H9 (cell line): Measurements from ENCODE around the gene CXorf58. TPM values are rescaled to one million over a fixed set of nuclear protein-coding genes. Genes with fewer than 3 reads are reported as not detected.

Experiments used
- DNase-seq: peaks from one replicate; pipeline ENCODE4 v3.0.0-alpha.2; 2017
- H2AFZ ChIP-seq: one replicate; pipeline ENCODE4 v1.6.1; 2013; ENCODE audit warnings: mild to moderate bottlenecking, low read length, control low read depth, moderate library complexity
- H2AK5ac ChIP-seq: 2 replicates; pipeline ENCODE4 v1.6.1; 2013; ENCODE audit warnings: low read length, control low read depth, mixed read lengths; ENCODE audit not compliant: insufficient read length
- H2BK120ac ChIP-seq: one replicate; pipeline ENCODE4 v1.6.1; 2013; ENCODE audit warnings: low read depth, mild to moderate bottlenecking, low read length, control low read depth, inconsistent platforms; ENCODE audit not compliant: poor library complexity, severe bottlenecking
- H2BK12ac ChIP-seq: 2 replicates; pipeline ENCODE4 v1.6.1; 2013; ENCODE audit warnings: low read length, control low read depth, mixed read lengths, low read depth; ENCODE audit not compliant: insufficient read length
- H2BK15ac ChIP-seq: 2 replicates; pipeline ENCODE4 v1.6.1; 2013; ENCODE audit warnings: low read depth, low read length, control low read depth
- H2BK20ac ChIP-seq: one replicate; pipeline ENCODE4 v1.6.1; 2013; ENCODE audit warnings: low read depth, mild to moderate bottlenecking, low read length, control low read depth, inconsistent platforms; ENCODE audit not compliant: poor library complexity, severe bottlenecking
- H2BK5ac ChIP-seq: 2 replicates; pipeline ENCODE4 v1.6.1; 2013; ENCODE audit warnings: low read length, control low read depth, mixed read lengths; ENCODE audit not compliant: insufficient read length
- H3K14ac ChIP-seq: 2 replicates; pipeline ENCODE4 v1.6.1; 2013; ENCODE audit warnings: low read length, control low read depth; ENCODE audit not compliant: insufficient read depth
- H3K18ac ChIP-seq: 2 replicates; pipeline ENCODE4 v1.6.1; 2013; ENCODE audit warnings: low read depth, mild to moderate bottlenecking, mixed read lengths, low read length, control low read depth; ENCODE audit not compliant: insufficient read length
- H3K23ac ChIP-seq: 2 replicates; pipeline ENCODE4 v1.6.1; 2013; ENCODE audit warnings: low read length, control low read depth, mixed read lengths, low read depth; ENCODE audit not compliant: insufficient read length
- H3K23me2 ChIP-seq: 2 replicates; pipeline ENCODE4 v1.6.1; 2013; ENCODE audit warnings: low read depth, mild to moderate bottlenecking, mixed read lengths, low read length, control low read depth; ENCODE audit not compliant: insufficient read length, poor library complexity, severe bottlenecking
- H3K27ac ChIP-seq: 2 replicates; pipeline ENCODE4 v1.5.1; 2013; ENCODE audit warnings: low read length, control low read depth, mixed read lengths, low read depth; ENCODE audit not compliant: insufficient read length
- H3K27me3 ChIP-seq: 2 replicates; pipeline ENCODE4 v1.6.1; 2013; ENCODE audit warnings: low read length, control low read depth, inconsistent platforms; ENCODE audit not compliant: insufficient read depth
- H3K4ac ChIP-seq: 2 replicates; pipeline ENCODE4 v1.6.1; 2013; ENCODE audit warnings: low read depth, mild to moderate bottlenecking, control low read depth, inconsistent platforms, low read length, moderate library complexity
- H3K4me1 ChIP-seq: 2 replicates; pipeline ENCODE4 v1.6.1; 2013; ENCODE audit warnings: low read length, control low read depth, inconsistent platforms; ENCODE audit not compliant: insufficient read depth
- H3K4me2 ChIP-seq: 2 replicates; pipeline ENCODE4 v1.6.1; 2013; ENCODE audit warnings: low read length, control low read depth, mixed read lengths; ENCODE audit not compliant: insufficient read length, insufficient read depth
- H3K56ac ChIP-seq: 2 replicates; pipeline ENCODE4 v1.6.1; 2013; ENCODE audit warnings: low read depth, mild to moderate bottlenecking, mixed read lengths, low read length, control low read depth; ENCODE audit not compliant: insufficient read length
- H3K79me1 ChIP-seq: 2 replicates; pipeline ENCODE4 v1.6.1; 2013; ENCODE audit warnings: low read depth, mild to moderate bottlenecking, moderate library complexity, low read length, control low read depth, inconsistent platforms; ENCODE audit not compliant: insufficient read depth, poor library complexity, severe bottlenecking
- H3K79me2 ChIP-seq: 2 replicates; pipeline ENCODE4 v1.6.1; 2013; ENCODE audit warnings: low read length, control low read depth, inconsistent platforms; ENCODE audit not compliant: insufficient read depth
- H3K9ac ChIP-seq: 2 replicates; pipeline ENCODE4 v1.6.1; 2013; ENCODE audit warnings: low read length, control low read depth, mixed read lengths; ENCODE audit not compliant: insufficient read length; ENCODE audit errors: extremely low read depth
- H3K9me3 ChIP-seq: one replicate; pipeline ENCODE4 v1.6.1; 2013; ENCODE audit warnings: low read depth, low read length, inconsistent platforms; ENCODE audit not compliant: control insufficient read depth
- H3T11ph ChIP-seq: one replicate; pipeline ENCODE4 v1.6.1; 2013; ENCODE audit warnings: mild to moderate bottlenecking, low read length, control low read depth, inconsistent platforms
- H4K20me1 ChIP-seq: one replicate; pipeline ENCODE4 v1.6.1; 2013; ENCODE audit not compliant: control insufficient read depth, insufficient read length, insufficient read depth
- H4K5ac ChIP-seq: 2 replicates; pipeline ENCODE4 v1.6.1; 2013; ENCODE audit warnings: low read depth, mild to moderate bottlenecking, mixed read lengths, low read length, control low read depth; ENCODE audit not compliant: insufficient read length
- H4K8ac ChIP-seq: replicated peaks from 2 replicates; pipeline ENCODE4 v1.6.1; 2013; ENCODE audit warnings: low read length, control low read depth, mixed read lengths, low read depth; ENCODE audit not compliant: insufficient read length
- H4K91ac ChIP-seq: 2 replicates; pipeline ENCODE4 v1.6.1; 2013; ENCODE audit warnings: low read depth, mild to moderate bottlenecking, moderate library complexity, mixed read lengths, low read length, control low read depth; ENCODE audit not compliant: insufficient read length
- H3K27ac Mint-ChIP-seq, 3 experiments: 2 replicates in 2 of 3; 3 replicates in 1 of 3; pipeline ENCODE4 v1.8.0; 2020 to 2021; ENCODE audit warnings: mixed read lengths in 3 of 3, mild to moderate bottlenecking in 1 of 3, moderate library complexity in 1 of 3
- H3K27me3 Mint-ChIP-seq: 2 replicates; pipeline ENCODE4 v1.8.0; 2021; ENCODE audit warnings: low read depth, mild to moderate bottlenecking, moderate library complexity, mixed read lengths
- H3K36me3 Mint-ChIP-seq, 3 experiments: 2 replicates in 2 of 3; 3 replicates in 1 of 3; pipeline ENCODE4 v1.8.0; 2020 to 2021; ENCODE audit warnings: low read depth in 3 of 3, mixed read lengths in 3 of 3; ENCODE audit not compliant: insufficient read depth in 1 of 3
- H3K4me1 Mint-ChIP-seq, 2 experiments: 2 replicates each; pipeline ENCODE4 v1.8.0; 2020; ENCODE audit warnings: mixed read lengths in 2 of 2
- H3K4me3 Mint-ChIP-seq, 2 experiments: 2 replicates in 1 of 2; 3 replicates in 1 of 2; pipeline ENCODE4 v1.8.0; 2020 to 2021; ENCODE audit warnings: mild to moderate bottlenecking in 2 of 2, mixed read lengths in 2 of 2, moderate library complexity in 1 of 2
- H3K9me3 Mint-ChIP-seq, 2 experiments: 2 replicates in 1 of 2; 3 replicates in 1 of 2; pipeline ENCODE4 v1.8.0; 2020; ENCODE audit warnings: mild to moderate bottlenecking in 2 of 2, mixed read lengths in 2 of 2, moderate library complexity in 1 of 2
- WGBS: extraction: QIAGEN DNeasy Blood & Tissue Kit; methylation state at CpG from one replicate; pipeline ENCODE4 v1.1.7; 2013; ENCODE audit warnings: missing lambda C conversion rate, low lambda C conversion rate, mixed read lengths; ENCODE audit not compliant: insufficient read length; ENCODE audit errors: extremely low coverage; 5-methylcytosine and 5-hydroxymethylcytosine counted together
- total RNA-seq: library from RNA; stranded (reverse); gene quantifications from 2 replicates; pipeline ENCODE4 v1.2.1, GENCODE V29; 2021
- TF ChIP-seq, protein P1 (sequence below): fragments of 200-600 bp; sonication (generic); conservative IDR thresholded peaks from 3 replicates; pipeline ENCODE4 v1.8.0; 2021; ENCODE audit warnings: antibody characterized with exemption, mild to moderate bottlenecking

Gene CXorf58
- total RNA-seq, 1 experiment from 2014 or later: not detected

- H3K9me3 Mint-ChIP-seq: no peaks in the 10 kb centered on the region
Measured at GRCh38 chrX:23896981-23897380, 10.8 kb upstream of the CXorf58 start.

More at GRCh38 chrX:23896981-23897380, 10.8 kb upstream of the CXorf58 start:
- Histone ChIP-seq H3K9me3 (no peaks in the 10 kb centered on the region), H3K23ac (no peak overlapping the region), H4K8ac (no peak overlapping the region), H3K56ac (no peak overlapping the region), H4K91ac (no peak overlapping the region), H2AK5ac (no peak overlapping the region), H2BK15ac (no peak overlapping the region), H3K27ac (no peak overlapping the region), H3T11ph (no peak overlapping the region), H3K79me1 (peaks cover 2% of the 10 kb centered on the region), H3K79me2 (peaks cover 2% of the 10 kb centered on the region; the same call in 1 of the 2 replicates), H3K4ac (no peak overlapping the region), H2BK20ac (no peak overlapping the region), H2AFZ (no peak overlapping the region), H3K4me1 (no peaks in the 10 kb centered on the region), H3K18ac (no peak overlapping the region), H3K14ac (no peak overlapping the region), H4K5ac (no peak overlapping the region), H2BK12ac (no peak overlapping the region), H3K23me2 (no peaks in the 10 kb centered on the region), H3K4me2 (no peak overlapping the region), H3K27me3 (no peaks in the 10 kb centered on the region), H3K9ac (no peak overlapping the region), H4K20me1 (no peaks in the 10 kb centered on the region), H2BK120ac (no peak overlapping the region), H2BK5ac (no peak overlapping the region)
- TF ChIP-seq, protein P1, sequence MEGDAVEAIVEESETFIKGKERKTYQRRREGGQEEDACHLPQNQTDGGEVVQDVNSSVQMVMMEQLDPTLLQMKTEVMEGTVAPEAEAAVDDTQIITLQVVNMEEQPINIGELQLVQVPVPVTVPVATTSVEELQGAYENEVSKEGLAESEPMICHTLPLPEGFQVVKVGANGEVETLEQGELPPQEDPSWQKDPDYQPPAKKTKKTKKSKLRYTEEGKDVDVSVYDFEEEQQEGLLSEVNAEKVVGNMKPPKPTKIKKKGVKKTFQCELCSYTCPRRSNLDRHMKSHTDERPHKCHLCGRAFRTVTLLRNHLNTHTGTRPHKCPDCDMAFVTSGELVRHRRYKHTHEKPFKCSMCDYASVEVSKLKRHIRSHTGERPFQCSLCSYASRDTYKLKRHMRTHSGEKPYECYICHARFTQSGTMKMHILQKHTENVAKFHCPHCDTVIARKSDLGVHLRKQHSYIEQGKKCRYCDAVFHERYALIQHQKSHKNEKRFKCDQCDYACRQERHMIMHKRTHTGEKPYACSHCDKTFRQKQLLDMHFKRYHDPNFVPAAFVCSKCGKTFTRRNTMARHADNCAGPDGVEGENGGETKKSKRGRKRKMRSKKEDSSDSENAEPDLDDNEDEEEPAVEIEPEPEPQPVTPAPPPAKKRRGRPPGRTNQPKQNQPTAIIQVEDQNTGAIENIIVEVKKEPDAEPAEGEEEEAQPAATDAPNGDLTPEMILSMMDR: no peak
- H3K27ac Mint-ChIP-seq: peak overlapping the region in 1 of 3 experiments; percentile 20; a peak in 2 of 7 replicates
- peaks cover 19 to 22% of the 10 kb centered on the region in 2 experiments for H3K4me1 Mint-ChIP-seq
- WGBS: no CpG with 5 or more reads among the region's 2 CpGs
- H3K36me3 Mint-ChIP-seq: peaks cover 3 to 11% (median 3%) of the 10 kb centered on the region in 3 experiments; a peak in 6 of 7 replicates
- no peaks in the 10 kb centered on the region for H3K27me3 Mint-ChIP-seq
- no peak for DNase-seq
- H3K4me3 Mint-ChIP-seq: no peak overlapping the region
